Measurements from ENCODE around the gene CCDC148.
"Not testable (repeated sequence)": the region's sequence is repeated elsewhere in the genome, so short reads cannot be mapped to it uniquely, and the experiment has no call there.

- TF ChIP-seq CTCF (IDR thresholded peaks at IDR 0.05 in 4 of 5, conservative IDR thresholded peaks at IDR 0.05 in 1 of 5); POLR2A (IDR thresholded peaks at IDR 0.05): not testable (repeated sequence)
These were observed 124.8 kb downstream of the CCDC148 start for GRCh38 chr2:158331799-158332198.
